ENCODE results near the gene DPM1. TPM values are rescaled to one million over a fixed set of nuclear protein-coding genes. Genes with fewer than 3 reads are reported as not detected.

Gene DPM1
- polyA plus RNA-seq (2013, experiment 1 of 2; ENCODE audit: insufficient read length): 48.1 TPM
- 41.7 TPM for polyA plus RNA-seq (2013, experiment 2 of 2; ENCODE audit: insufficient read length)

- DNase-seq: peak; percentile 88
These were observed at the start of gene DPM1 for GRCh38 chr20:50957798-50958614. TSS of gene DPM1 (minus strand) at chr20:50958532. CDS start at chr20:50958523, 9 bp downstream.

- DNase-seq: no peak
These were observed 46.9 kb upstream of the DPM1 start for GRCh38 chr20:51005214-51005613.

GRCh38 chr20:51004781-51005180 is 46.4 kb upstream of the DPM1 start:
- no peak for DNase-seq

GRCh38 chr20:51004305-51004727 is 46.0 kb upstream of the DPM1 start:
- no peak for DNase-seq

GRCh38 chr20:51003753-51004152 is 45.4 kb upstream of the DPM1 start:
- DNase-seq: no peak

- no peak for DNase-seq
These were observed 44.3 kb upstream of the DPM1 start for GRCh38 chr20:51002633-51003032.

GRCh38 chr20:51001430-51002265 is 43.3 kb upstream of the DPM1 start:
- DNase-seq: no peak

- no peak for DNase-seq
These were observed 41.0 kb upstream of the DPM1 start for GRCh38 chr20:50999355-50999754.

GRCh38 chr20:50996901-50997865 is 38.9 kb upstream of the DPM1 start:
- peak; percentile 49 for DNase-seq

- no peak for DNase-seq
These were observed 37.2 kb upstream of the DPM1 start for GRCh38 chr20:50995506-50995905.

GRCh38 chr20:50993876-50994275 is 35.5 kb upstream of the DPM1 start:
- DNase-seq: no peak

- DNase-seq: peak; percentile 82
These were observed 34.6 kb upstream of the DPM1 start for GRCh38 chr20:50992733-50993457.

- DNase-seq: no peak
These were observed 34.0 kb upstream of the DPM1 start for GRCh38 chr20:50992336-50992732.

GRCh38 chr20:50991076-50991475 is 32.7 kb upstream of the DPM1 start:
- no peak for DNase-seq

GRCh38 chr20:50987493-50988210 is 29.3 kb upstream of the DPM1 start:
- peak; percentile 86 for DNase-seq

GRCh38 chr20:50983321-50983720 is 25.0 kb upstream of the DPM1 start:
- DNase-seq: no peak

- peak; percentile 70 for DNase-seq
These were observed 24.0 kb upstream of the DPM1 start for GRCh38 chr20:50982363-50982762.

GRCh38 chr20:50981714-50982048 is 23.3 kb upstream of the DPM1 start:
- DNase-seq: no peak

GRCh38 chr20:50980851-50981713 is 22.8 kb upstream of the DPM1 start:
- DNase-seq: peak; percentile 73
